ENCODE data around the gene TENT5A. TPM values are rescaled to one million over a fixed set of nuclear protein-coding genes. Genes with fewer than 3 reads are reported as not detected.

Gene TENT5A
- total RNA-seq, 1 donor from 2014 or later = 2.7 TPM

DNA sequence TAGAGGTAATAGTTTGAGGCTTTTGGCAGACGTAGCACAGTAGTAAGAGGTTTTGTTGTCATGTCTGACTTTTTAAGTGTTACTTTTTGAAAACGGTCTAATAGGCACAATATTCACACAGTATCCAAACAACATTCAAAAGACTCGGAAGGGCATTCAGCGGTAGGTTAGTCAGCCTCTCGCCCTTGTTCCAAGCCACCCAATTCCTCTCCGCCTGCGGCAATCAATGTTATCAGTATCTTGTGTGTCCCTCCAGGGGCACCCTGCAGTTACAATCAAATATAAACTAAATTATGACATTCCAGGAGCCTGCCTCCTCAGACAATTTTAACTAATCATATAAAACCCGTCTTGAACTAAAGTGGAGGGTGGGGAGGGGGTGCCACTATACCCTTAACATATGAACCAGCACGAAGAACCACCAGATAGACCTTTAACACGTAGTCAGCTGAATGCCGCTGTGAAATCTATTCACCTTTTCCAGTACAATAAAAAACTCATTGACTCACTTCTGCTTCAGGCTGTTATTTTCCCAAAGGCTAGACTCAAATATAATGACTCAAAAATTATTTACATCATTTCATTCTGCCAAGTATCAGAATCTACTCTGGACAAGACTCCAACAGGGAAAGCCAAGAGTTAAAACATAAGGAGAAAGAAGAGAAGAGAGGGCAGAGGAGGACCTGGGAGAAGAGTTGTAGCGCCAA is 1.6 kb downstream of the TENT5A start:
- Mint-ChIP-seq H3K4me1 (ENCODE audit: low read depth, unreplicated experiment) (peaks cover 1% of the 10 kb centered on the region), H3K27ac (ENCODE audit: unreplicated experiment) (peak overlapping the region; percentile 20), H3K9me3 (ENCODE audit: unreplicated experiment) (peaks cover 7% of the 10 kb centered on the region), H3K27me3 (ENCODE audit: unreplicated experiment) (peaks cover 4% of the 10 kb centered on the region), H3K36me3 (ENCODE audit: unreplicated experiment) (no peaks in the 10 kb centered on the region), H3K4me3 (ENCODE audit: unreplicated experiment) (peak overlapping the region; percentile 98)
- no peak for DNase-seq
- TF ChIP-seq, protein P1, sequence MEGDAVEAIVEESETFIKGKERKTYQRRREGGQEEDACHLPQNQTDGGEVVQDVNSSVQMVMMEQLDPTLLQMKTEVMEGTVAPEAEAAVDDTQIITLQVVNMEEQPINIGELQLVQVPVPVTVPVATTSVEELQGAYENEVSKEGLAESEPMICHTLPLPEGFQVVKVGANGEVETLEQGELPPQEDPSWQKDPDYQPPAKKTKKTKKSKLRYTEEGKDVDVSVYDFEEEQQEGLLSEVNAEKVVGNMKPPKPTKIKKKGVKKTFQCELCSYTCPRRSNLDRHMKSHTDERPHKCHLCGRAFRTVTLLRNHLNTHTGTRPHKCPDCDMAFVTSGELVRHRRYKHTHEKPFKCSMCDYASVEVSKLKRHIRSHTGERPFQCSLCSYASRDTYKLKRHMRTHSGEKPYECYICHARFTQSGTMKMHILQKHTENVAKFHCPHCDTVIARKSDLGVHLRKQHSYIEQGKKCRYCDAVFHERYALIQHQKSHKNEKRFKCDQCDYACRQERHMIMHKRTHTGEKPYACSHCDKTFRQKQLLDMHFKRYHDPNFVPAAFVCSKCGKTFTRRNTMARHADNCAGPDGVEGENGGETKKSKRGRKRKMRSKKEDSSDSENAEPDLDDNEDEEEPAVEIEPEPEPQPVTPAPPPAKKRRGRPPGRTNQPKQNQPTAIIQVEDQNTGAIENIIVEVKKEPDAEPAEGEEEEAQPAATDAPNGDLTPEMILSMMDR (IDR thresholded peaks at IDR 0.05; ENCODE audit: partially characterized antibody, unreplicated experiment) = no peak

DNA sequence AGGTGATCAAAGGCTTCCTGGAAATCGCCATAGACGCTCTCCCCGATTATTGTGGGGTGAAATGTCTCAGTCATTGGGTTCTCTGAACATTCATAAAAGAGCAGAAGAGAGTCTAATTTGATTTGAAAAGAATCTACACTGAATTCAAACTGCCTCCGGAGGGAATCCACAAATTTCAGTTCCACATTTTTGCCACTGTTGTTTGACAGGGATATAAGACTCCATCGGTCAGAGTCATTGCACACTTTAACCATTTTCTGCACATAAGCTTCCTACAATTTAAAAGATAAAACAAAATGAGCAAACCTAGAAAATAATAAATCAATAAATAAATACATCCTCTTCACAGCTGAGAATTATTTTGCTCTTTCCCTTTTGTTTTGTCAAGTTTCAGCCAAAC is 2.3 kb downstream of the TENT5A start:
- Mint-ChIP-seq H3K4me1 (ENCODE audit: low read depth, unreplicated experiment) (peaks cover 1% of the 10 kb centered on the region), H3K36me3 (ENCODE audit: unreplicated experiment) (no peaks in the 10 kb centered on the region), H3K27me3 (ENCODE audit: unreplicated experiment) (peaks cover 4% of the 10 kb centered on the region), H3K4me3 (ENCODE audit: unreplicated experiment) (no peak overlapping the region), H3K27ac (ENCODE audit: unreplicated experiment) (no peak overlapping the region), H3K9me3 (ENCODE audit: unreplicated experiment) (peaks cover 7% of the 10 kb centered on the region)
- TF ChIP-seq, protein P1 (IDR thresholded peaks at IDR 0.05; ENCODE audit: partially characterized antibody, unreplicated experiment) = no peak
- DNase-seq = no peak

DNA sequence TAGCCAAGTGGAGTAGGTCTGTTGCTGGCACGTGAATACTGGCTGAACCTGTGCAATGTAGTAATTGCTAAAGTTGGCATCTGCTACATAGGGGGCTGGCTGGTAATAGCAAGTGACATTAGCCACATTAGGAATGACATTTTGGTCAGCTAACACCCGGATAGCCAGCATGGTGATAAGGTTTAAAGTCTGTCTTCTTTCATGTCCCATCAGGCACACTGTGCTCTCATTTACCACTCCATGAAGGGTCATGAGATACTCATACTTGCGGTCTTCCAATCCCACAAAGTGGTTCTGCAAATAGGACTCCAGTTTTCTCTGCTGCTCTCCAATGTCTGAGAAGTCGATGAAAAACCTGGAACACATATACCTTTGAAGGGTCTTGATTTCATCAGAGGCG is 2.8 kb downstream of the TENT5A start:
- Mint-ChIP-seq H3K9me3 (ENCODE audit: unreplicated experiment) (peaks cover 7% of the 10 kb centered on the region), H3K27ac (ENCODE audit: unreplicated experiment) (no peak overlapping the region), H3K36me3 (ENCODE audit: unreplicated experiment) (no peaks in the 10 kb centered on the region), H3K4me3 (ENCODE audit: unreplicated experiment) (no peak overlapping the region), H3K27me3 (ENCODE audit: unreplicated experiment) (peaks cover 4% of the 10 kb centered on the region), H3K4me1 (ENCODE audit: low read depth, unreplicated experiment) (peaks cover 1% of the 10 kb centered on the region)
- DNase-seq = no peak
- TF ChIP-seq, protein P1 (IDR thresholded peaks at IDR 0.05; ENCODE audit: partially characterized antibody, unreplicated experiment) = no peak

GRCh38 chr6:81748994-81749393 is 3.5 kb downstream of the TENT5A start:
- H3K27me3 Mint-ChIP-seq (ENCODE audit: unreplicated experiment) = peaks cover 4% of the 10 kb centered on the region
- H3K9me3 Mint-ChIP-seq (ENCODE audit: unreplicated experiment) = peaks cover 7% of the 10 kb centered on the region
- H3K36me3 Mint-ChIP-seq (ENCODE audit: unreplicated experiment) = no peaks in the 10 kb centered on the region
- DNase-seq = no peak
- no peak overlapping the region for H3K27ac Mint-ChIP-seq (ENCODE audit: unreplicated experiment)
- peaks cover 1% of the 10 kb centered on the region for H3K4me1 Mint-ChIP-seq (ENCODE audit: low read depth, unreplicated experiment)
- TF ChIP-seq, protein P1 (IDR thresholded peaks at IDR 0.05; ENCODE audit: partially characterized antibody, unreplicated experiment) = no peak
- no peak overlapping the region for H3K4me3 Mint-ChIP-seq (ENCODE audit: unreplicated experiment)

DNA sequence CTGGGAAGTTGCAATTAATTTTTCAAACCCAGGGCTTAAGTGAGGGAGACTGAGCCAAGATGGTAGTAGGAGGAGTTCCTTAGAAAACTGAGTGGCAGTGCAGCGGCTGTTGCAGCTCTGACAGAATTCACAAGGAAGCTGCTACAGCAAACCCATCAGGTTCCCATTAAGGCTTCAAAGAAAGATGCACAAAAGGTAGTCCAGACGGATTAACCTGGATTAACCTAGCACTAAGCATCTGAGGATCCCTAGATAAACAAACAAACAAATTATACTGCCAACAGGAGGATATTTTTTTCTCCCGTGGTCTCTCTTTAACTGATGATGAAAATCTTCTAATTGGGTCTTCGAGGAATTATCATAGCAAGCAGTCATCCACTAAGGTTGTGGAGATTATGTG is 5.2 kb downstream of the TENT5A start:
- peaks cover 3% of the 10 kb centered on the region for H3K9me3 Mint-ChIP-seq (ENCODE audit: unreplicated experiment)
- peaks cover 1% of the 10 kb centered on the region for H3K4me1 Mint-ChIP-seq (ENCODE audit: low read depth, unreplicated experiment)
- TF ChIP-seq, protein P1 (IDR thresholded peaks at IDR 0.05; ENCODE audit: partially characterized antibody, unreplicated experiment) = no peak
- no peak overlapping the region for H3K27ac Mint-ChIP-seq (ENCODE audit: unreplicated experiment)
- H3K27me3 Mint-ChIP-seq (ENCODE audit: unreplicated experiment) = peaks cover 4% of the 10 kb centered on the region
- DNase-seq = no peak
- no peak overlapping the region for H3K4me3 Mint-ChIP-seq (ENCODE audit: unreplicated experiment)
- no peaks in the 10 kb centered on the region for H3K36me3 Mint-ChIP-seq (ENCODE audit: unreplicated experiment)
